SJSA1 (cell line): Measurements from ENCODE around the gene NOS2. TPM values are rescaled to one million over a fixed set of nuclear protein-coding genes. Genes with fewer than 3 reads are reported as not detected.
"Not testable (repeated sequence)": the region's sequence is repeated elsewhere in the genome, so short reads cannot be mapped to it uniquely, and the experiment has no call there.

ENCODE experiments used
- DNase-seq, 2 experiments: peaks; one replicate each; pipeline ENCODE4 v3.0.0-alpha.2; 2015 to 2020; ENCODE audit warnings: low spot score in 2 of 2, low read depth in 1 of 2
- H3K27ac ChIP-seq: fragments of 250-450 bp; sonication (Bioruptor Pico); 2 replicates; pipeline ENCODE4 v1.5.1; 2020; ENCODE audit warnings: mild to moderate bottlenecking, moderate library complexity
- H3K27me3 ChIP-seq: fragments of 250-450 bp; sonication (Bioruptor Pico); replicated peaks from 2 replicates; pipeline ENCODE4 v1.5.1; 2020; ENCODE audit warnings: mild to moderate bottlenecking, moderate library complexity
- H3K36me3 ChIP-seq: fragments of 250-450 bp; sonication (Bioruptor Pico); 2 replicates; pipeline ENCODE4 v1.5.1; 2020; ENCODE audit warnings: mild to moderate bottlenecking
- H3K4me1 ChIP-seq: fragments of 250-450 bp; sonication (Bioruptor Pico); replicated peaks from 2 replicates; pipeline ENCODE4 v1.6.1; 2021; ENCODE audit warnings: mild to moderate bottlenecking
- H3K4me3 ChIP-seq: fragments of 250-450 bp; sonication (Bioruptor Pico); 2 replicates; pipeline ENCODE4 v1.5.1; 2020; ENCODE audit warnings: mild to moderate bottlenecking
- H3K9me3 ChIP-seq: fragments of 250-450 bp; sonication (Bioruptor Pico); replicated peaks from 2 replicates; pipeline ENCODE4 v1.5.1; 2020; ENCODE audit warnings: mild to moderate bottlenecking
- total RNA-seq: library from RNA; depleted of rRNA; stranded (reverse); fragments of >200 nt; shearing (Covaris generic); gene quantifications from 2 replicates; pipeline ENCODE4 v1.2.3, GENCODE V29; 2014

The NOS2 gene
- total RNA-seq, 1 experiment from 2014 or later, result not detected

- H3K27ac ChIP-seq, result no peak overlapping the region
- H3K4me3 ChIP-seq, result no peak overlapping the region
- H3K9me3 ChIP-seq, result no peaks in the 10 kb centered on the region
- H3K27me3 ChIP-seq, result no peaks in the 10 kb centered on the region
- H3K36me3 ChIP-seq, result no peaks in the 10 kb centered on the region
- no peak for DNase-seq
- no peaks in the 10 kb centered on the region for H3K4me1 ChIP-seq
Observed at GRCh38 chr17:27764589-27764988, 35.7 kb downstream of the NOS2 start.

GRCh38 chr17:27762527-27763305, 37.6 kb downstream of the NOS2 start:
- no peaks in the 10 kb centered on the region for H3K36me3 ChIP-seq
- H3K27me3 ChIP-seq, result no peaks in the 10 kb centered on the region
- no peak for DNase-seq
- no peaks in the 10 kb centered on the region for H3K4me1 ChIP-seq
- H3K9me3 ChIP-seq, result no peaks in the 10 kb centered on the region
- H3K27ac ChIP-seq, result no peak overlapping the region
- H3K4me3 ChIP-seq, result no peak overlapping the region

- H3K36me3 ChIP-seq, DNase-seq, H3K9me3 ChIP-seq, H3K4me1 ChIP-seq, H3K27me3 ChIP-seq, H3K4me3 ChIP-seq, H3K27ac ChIP-seq: not testable (repeated sequence)
Observed at GRCh38 chr17:27760931-27761330, 39.4 kb downstream of the NOS2 start.

GRCh38 chr17:27760069-27760885, 40.1 kb downstream of the NOS2 start:
- Histone ChIP-seq H3K4me3 (no peak overlapping the region), H3K27ac (no peak overlapping the region), H3K4me1 (no peaks in the 10 kb centered on the region), H3K27me3 (no peaks in the 10 kb centered on the region), H3K36me3 (no peaks in the 10 kb centered on the region), H3K9me3 (no peaks in the 10 kb centered on the region)
- peak; percentile 43 to 64 for DNase-seq

GRCh38 chr17:27759528-27759927, 40.8 kb downstream of the NOS2 start:
- no peak for DNase-seq
- Histone ChIP-seq H3K4me3 (no peak overlapping the region), H3K27me3 (no peaks in the 10 kb centered on the region), H3K36me3 (no peaks in the 10 kb centered on the region), H3K4me1 (no peaks in the 10 kb centered on the region), H3K9me3 (no peaks in the 10 kb centered on the region), H3K27ac (no peak overlapping the region)

- Histone ChIP-seq H3K36me3 (no peaks in the 10 kb centered on the region), H3K4me1 (no peaks in the 10 kb centered on the region), H3K27ac (no peak overlapping the region), H3K4me3 (no peak overlapping the region), H3K27me3 (no peaks in the 10 kb centered on the region), H3K9me3 (no peaks in the 10 kb centered on the region)
- peak in 1 of 2 experiments; percentile 21 for DNase-seq
Observed at GRCh38 chr17:27756467-27757371, 43.6 kb downstream of the NOS2 start.

- no peaks in the 10 kb centered on the region for H3K9me3 ChIP-seq
- no peaks in the 10 kb centered on the region for H3K4me1 ChIP-seq
- no peak for DNase-seq
- H3K27ac ChIP-seq, result no peak overlapping the region
- no peaks in the 10 kb centered on the region for H3K27me3 ChIP-seq
- no peak overlapping the region for H3K4me3 ChIP-seq
- H3K36me3 ChIP-seq, result no peaks in the 10 kb centered on the region
Observed at GRCh38 chr17:27755706-27756466, 44.4 kb downstream of the NOS2 start.

GRCh38 chr17:27754549-27754948, 45.8 kb downstream of the NOS2 start:
- H3K4me1 ChIP-seq, result no peaks in the 10 kb centered on the region
- no peaks in the 10 kb centered on the region for H3K9me3 ChIP-seq
- DNase-seq, result no peak
- no peaks in the 10 kb centered on the region for H3K36me3 ChIP-seq
- H3K27me3 ChIP-seq, result no peaks in the 10 kb centered on the region
- H3K4me3 ChIP-seq, result no peak overlapping the region
- no peak overlapping the region for H3K27ac ChIP-seq

- not testable (repeated sequence) for H3K4me1 ChIP-seq, H3K27me3 ChIP-seq, H3K9me3 ChIP-seq, H3K4me3 ChIP-seq, H3K27ac ChIP-seq, H3K36me3 ChIP-seq, DNase-seq
Observed at GRCh38 chr17:27753726-27754125, 46.6 kb downstream of the NOS2 start.

- not testable (repeated sequence) for H3K4me3 ChIP-seq, H3K4me1 ChIP-seq, H3K27ac ChIP-seq, DNase-seq, H3K36me3 ChIP-seq, H3K27me3 ChIP-seq, H3K9me3 ChIP-seq
Observed at GRCh38 chr17:27752831-27753619, 47.3 kb downstream of the NOS2 start.

- H3K27ac ChIP-seq, result no peak overlapping the region
- H3K27me3 ChIP-seq, result no peaks in the 10 kb centered on the region
- H3K4me3 ChIP-seq, result no peak overlapping the region
- H3K4me1 ChIP-seq, result no peaks in the 10 kb centered on the region
- no peaks in the 10 kb centered on the region for H3K9me3 ChIP-seq
- DNase-seq, result no peak
- no peaks in the 10 kb centered on the region for H3K36me3 ChIP-seq
Observed at GRCh38 chr17:27751622-27752490, 48.5 kb downstream of the NOS2 start.

- Histone ChIP-seq H3K4me3 (no peak overlapping the region), H3K27ac (no peak overlapping the region), H3K4me1 (no peaks in the 10 kb centered on the region), H3K36me3 (no peaks in the 10 kb centered on the region), H3K27me3 (no peaks in the 10 kb centered on the region), H3K9me3 (no peaks in the 10 kb centered on the region)
- DNase-seq, result no peak
Observed at GRCh38 chr17:27751166-27751565, 49.2 kb downstream of the NOS2 start.
